GM19238 (cell line): Measurements from ENCODE around the gene CLCN3.
"Not testable (repeated sequence)": the region's sequence is repeated elsewhere in the genome, so short reads cannot be mapped to it uniquely, and the experiment has no call there.

Experiments
- DNase-seq: peaks from one replicate; pipeline ENCODE4 v3.0.0; 2011; ENCODE audit warnings: low spot score; ENCODE audit not compliant: insufficient read length

The CLCN3 gene

GRCh38 chr4:169617306-169617705 lies 3.1 kb upstream of the CLCN3 start:
- DNase-seq = no peak

DNA sequence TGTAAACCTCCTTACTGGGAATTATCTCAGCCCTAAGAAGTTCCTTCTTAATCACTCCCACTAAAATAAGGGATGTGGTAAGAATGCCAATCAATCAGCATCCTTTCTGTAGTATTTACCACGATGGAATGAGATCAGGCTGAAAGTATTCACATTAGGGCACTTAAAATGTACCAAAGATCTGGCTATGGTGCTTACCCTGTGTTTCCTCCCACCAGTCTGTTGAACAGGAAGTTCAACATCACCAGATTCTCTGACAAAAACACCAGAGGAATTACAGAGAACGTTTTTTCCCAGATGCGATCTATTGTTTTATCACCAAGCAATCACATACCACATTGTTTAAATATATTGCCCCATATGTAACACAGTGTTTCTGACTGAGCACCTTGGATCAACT lies 2.1 kb upstream of the CLCN3 start:
- DNase-seq = no peak

GRCh38 chr4:169618986-169619385 lies 1.4 kb upstream of the CLCN3 start:
- no peak for DNase-seq

- DNase-seq = no peak
Measured at GRCh38 chr4:169619518-169619957, 840 bp upstream of the CLCN3 start.

GRCh38 chr4:169620880-169621248 lies 486 bp downstream of the CLCN3 start:
- DNase-seq = no peak

GRCh38 chr4:169621731-169622492 lies 1.5 kb downstream of the CLCN3 start:
- DNase-seq = no peak

DNA sequence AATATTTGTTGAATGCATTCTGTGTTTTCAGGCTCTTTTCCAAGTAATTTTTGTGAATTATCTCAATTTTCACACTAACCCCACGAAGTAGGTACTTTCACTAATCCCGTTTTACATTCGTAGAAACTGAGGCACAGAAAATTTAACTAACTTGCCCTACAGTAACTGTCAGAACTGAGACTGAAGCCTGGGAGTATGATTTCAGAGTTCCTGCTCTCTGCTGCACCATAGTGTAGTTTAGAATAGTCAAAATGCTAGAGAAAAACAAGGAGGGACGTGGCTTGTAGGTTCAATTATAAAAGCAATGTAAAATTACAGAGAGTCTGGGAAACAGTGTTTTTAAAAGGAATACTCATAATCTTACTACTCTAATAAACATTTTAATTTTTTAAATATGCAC lies 2.2 kb downstream of the CLCN3 start:
- DNase-seq = no peak

GRCh38 chr4:169624012-169624411 lies 3.6 kb downstream of the CLCN3 start:
- not testable (repeated sequence) for DNase-seq

DNA sequence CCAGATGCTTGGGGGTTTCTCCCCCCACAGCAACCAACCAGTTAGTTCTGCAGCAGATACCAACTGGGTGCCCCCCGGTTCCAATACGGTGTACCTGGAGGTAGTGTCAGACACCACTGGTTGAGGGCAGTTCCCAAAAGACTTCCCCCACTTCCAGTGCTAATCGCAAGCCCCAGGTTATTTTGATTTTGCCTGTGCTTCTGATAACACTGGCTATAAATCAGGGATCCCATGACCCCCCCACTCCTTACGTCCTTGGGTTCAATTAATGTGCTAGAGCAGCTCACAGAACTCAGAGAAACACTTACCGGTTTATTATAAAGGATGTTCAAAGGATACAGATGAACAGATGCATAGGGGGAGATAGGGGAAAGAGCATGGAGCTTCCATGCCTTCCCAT lies 5.5 kb downstream of the CLCN3 start:
- no peak for DNase-seq

DNA sequence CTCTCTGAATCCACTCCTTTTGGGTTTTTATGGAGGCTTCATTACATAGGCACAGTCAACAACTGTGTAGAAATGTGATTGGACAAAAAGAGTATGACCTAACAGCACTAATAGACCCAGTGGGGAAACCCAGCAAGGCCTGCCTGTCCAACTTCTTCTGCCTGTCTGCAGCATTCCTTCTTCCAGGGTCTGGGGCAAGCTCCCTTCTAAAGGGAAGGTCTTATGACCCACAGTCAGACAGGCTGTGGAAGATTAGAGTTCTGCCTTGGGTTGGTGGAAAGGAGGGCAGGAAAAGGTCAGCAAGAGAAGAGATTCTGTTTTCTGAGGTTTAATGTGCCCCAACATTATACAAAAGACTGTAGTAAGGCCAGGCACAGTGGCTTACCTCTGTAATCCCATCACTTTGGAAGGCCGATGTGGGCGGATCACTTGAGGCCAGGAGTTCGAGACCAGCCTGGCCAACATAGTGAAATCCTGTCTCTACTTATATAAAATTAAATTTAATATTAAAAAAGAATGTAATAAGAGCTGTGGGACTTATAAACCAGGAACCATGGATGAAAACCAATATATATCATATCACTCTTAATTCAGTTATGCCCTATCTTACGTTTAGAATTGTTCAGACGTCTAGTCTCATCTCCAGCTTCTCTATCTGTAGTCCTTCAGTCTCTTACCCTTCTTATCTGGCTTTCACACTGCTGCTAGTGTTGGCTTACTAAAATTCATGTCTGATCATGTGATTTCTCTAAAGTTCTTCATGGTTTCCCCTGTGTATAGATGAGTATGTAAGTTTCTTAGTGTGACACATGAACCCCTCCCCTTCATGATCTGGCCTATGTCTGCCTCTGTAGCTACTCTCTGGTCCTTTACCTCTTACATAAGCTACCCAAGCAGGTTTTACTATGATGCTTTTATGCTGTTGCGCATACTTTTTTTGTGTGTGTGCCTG lies 6.2 kb downstream of the CLCN3 start:
- DNase-seq = no peak

DNA sequence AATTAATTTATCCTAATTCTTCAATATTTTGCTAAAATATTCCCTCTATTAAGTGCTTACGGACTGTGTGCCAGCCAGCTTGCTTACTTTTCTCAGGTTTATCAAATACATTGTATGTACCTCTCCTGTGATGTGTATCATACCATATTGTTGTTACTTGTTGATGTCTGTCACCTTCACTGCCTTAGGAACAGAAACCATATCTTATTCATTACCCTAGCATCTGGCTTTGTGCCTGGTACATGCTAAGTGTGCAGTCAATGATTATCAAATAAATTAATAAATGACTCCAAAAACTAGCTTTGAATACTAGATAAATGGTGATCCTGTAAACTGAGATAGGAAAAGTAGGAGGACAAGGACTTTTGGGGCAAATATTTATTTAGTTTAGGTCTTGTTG lies 6.9 kb downstream of the CLCN3 start:
- DNase-seq = no peak

DNA sequence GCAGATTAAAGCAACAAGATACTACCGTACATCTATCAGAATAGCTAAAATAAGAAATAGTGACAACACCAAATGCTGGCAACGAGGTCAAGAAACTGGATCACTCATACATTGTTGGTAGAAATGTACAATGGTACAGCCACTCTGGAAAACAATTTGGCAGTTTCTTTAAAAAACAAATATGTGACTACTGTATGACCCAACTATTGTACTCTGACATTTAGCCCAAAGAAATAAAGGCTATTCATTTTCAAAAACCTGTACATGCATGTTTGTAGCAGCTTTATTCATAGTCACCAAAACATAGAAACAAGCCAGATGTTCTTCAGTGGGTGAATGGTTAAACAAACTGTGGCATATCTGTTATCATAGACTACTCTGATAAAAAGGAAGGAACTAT lies 8.2 kb downstream of the CLCN3 start:
- DNase-seq = no peak

DNA sequence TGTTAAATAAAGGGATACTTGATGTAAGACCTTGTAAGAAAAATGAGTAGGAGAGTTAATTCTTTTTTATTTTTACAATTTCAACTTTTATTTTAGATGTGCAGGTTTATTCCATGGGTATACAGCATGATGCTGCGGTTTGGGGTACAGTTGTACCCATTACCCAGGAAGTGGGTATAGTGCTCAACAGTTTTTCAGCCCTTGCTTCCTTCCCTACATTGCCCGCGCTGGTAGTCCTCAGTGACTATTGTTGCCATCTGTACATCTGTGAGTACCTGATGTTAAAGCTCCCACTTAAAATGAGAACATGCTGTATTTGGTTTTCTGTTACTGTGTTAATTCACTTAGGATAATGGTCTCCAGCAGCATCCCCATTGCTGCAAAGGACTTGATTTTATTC lies 9.7 kb downstream of the CLCN3 start:
- no peak for DNase-seq

GRCh38 chr4:169632896-169633295 lies 12.5 kb downstream of the CLCN3 start:
- no peak for DNase-seq

GRCh38 chr4:169634975-169635374 lies 14.6 kb downstream of the CLCN3 start:
- no peak for DNase-seq

- DNase-seq = no peak
Measured at GRCh38 chr4:169640261-169640870, 20.0 kb downstream of the CLCN3 start.

DNA sequence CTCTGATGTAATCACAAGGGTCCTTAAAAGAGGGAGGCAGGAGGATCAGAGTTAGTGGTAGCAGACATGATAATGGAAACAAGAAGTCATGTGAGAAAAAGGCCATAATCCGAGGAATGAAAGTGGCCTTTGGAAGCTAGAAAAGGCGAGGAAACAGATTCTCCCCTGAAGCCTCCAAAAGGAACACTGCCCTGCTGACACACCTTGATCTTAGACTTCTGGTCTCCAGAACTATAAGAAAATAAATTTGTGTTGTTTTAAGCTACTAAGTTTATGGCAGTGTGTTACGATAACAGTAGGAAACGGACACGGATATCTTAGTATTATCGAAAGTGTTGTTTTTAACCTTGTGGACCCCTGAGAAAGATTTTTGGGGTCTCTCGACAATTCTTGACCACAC lies 24.4 kb downstream of the CLCN3 start:
- DNase-seq = no peak

DNA sequence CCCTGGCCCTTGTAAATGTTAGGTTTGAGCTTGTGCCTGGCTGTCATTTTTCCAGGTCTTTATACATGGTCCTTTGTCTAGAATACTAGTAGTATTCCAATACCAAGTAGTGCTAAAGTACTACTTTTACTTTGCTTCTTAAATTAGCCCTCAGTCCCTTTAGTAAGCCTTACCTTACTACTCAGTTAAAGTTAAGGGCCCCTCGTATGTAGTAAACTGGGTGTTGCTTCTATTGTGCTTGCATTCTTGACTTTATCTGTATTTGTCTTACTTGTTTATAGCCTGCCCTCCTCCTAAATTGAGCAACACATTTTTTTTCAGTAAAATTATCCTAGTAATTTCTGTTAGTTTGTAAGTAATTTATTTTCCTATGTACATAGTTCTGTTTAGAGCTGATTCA lies 25.2 kb downstream of the CLCN3 start:
- no peak for DNase-seq

GRCh38 chr4:169649545-169650226 lies 29.3 kb downstream of the CLCN3 start:
- no peak for DNase-seq

- no peak for DNase-seq
Measured at GRCh38 chr4:169650227-169650936, 30.0 kb downstream of the CLCN3 start.

DNA sequence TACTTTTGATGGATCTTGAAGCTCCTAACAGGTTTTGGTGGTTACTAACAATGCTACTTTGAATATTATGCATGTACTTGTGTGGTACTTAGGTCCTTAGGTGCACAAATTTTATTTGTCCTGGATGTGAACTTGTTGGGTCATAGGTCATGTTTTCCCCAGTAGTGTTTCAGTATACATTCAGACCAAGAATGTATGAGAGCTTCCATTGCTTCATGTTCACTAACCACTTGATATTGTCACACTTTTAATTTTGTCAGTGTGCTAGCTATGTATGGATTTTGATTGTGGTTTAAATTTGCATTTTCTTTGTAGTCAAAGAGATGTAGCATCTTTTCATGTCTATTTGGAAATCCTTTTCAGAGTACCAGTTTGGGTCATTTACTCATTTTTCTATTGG lies 32.2 kb downstream of the CLCN3 start:
- DNase-seq = no peak
